ENCODE measurements around the gene RDH14. TPM values are rescaled to one million over a fixed set of nuclear protein-coding genes. Genes with fewer than 3 reads are reported as not detected.

RDH14 gene
- total RNA-seq, 4 donors from 2014 or later = 34.3 to 58.3 (median 44.4) TPM

GRCh38 chr2:18578033-18578432, 17.6 kb upstream of the RDH14 start:
- Histone ChIP-seq H3K4me1 (no peaks in the 10 kb centered on the region), H3K27me3 (no peaks in the 10 kb centered on the region), H3K27ac (no peak overlapping the region), H3K9me3 (no peaks in the 10 kb centered on the region), H3K4me3 (replicated peaks in 1 of 3) (no peak overlapping the region), H3K36me3 (no peaks in the 10 kb centered on the region)
- no peak for DNase-seq
- intact Hi-C loops (cut with DNase I) = no loop called here
- TF ChIP-seq CTCF (IDR thresholded peaks at IDR 0.05) = no peak
- TF ChIP-seq POLR2A (IDR thresholded peaks at IDR 0.05) = no peak

- intact Hi-C loops (cut with DNase I) = no loop called here
- TF ChIP-seq CTCF (IDR thresholded peaks at IDR 0.05) (no peak), POLR2A (IDR thresholded peaks at IDR 0.05) (no peak)
- no peaks in the 10 kb centered on the region for H3K9me3 ChIP-seq
- peaks cover 0 to under 1% of the 10 kb centered on the region in 2 donors for H3K4me1 ChIP-seq
- no peaks in the 10 kb centered on the region for H3K36me3 ChIP-seq
- H3K27me3 ChIP-seq = no peaks in the 10 kb centered on the region
- H3K4me3 ChIP-seq (replicated peaks in 1 of 3) = no peak overlapping the region
- DNase-seq = no peak
- 88 to 93% methylated on average over 1 of the region's 1 CpG for WGBS, 2 donors
- H3K27ac ChIP-seq = no peak overlapping the region
These were observed 5.8 kb upstream of the RDH14 start for GRCh38 chr2:18566145-18566769.

- Histone ChIP-seq H3K36me3 (no peaks in the 10 kb centered on the region), H3K9me3 (no peaks in the 10 kb centered on the region), H3K27me3 (no peaks in the 10 kb centered on the region), H3K27ac (peak overlapping the region; percentile 94 to 99 (median 94)), H3K4me1 (peaks cover 7 to 22% of the 10 kb centered on the region in 2 donors), H3K4me3 (replicated peaks in 1 of 3) (peak overlapping the region; percentile 38 to 95 (median 66))
- no peak for DNase-seq
- WGBS, 2 donors = 0 to 3% methylated on average over 3 of the region's 3 CpGs
- TF ChIP-seq POLR2A (IDR thresholded peaks at IDR 0.05) = no peak
- TF ChIP-seq CTCF (IDR thresholded peaks at IDR 0.05) = no peak
- intact Hi-C loops (cut with DNase I) = loop anchor here (5.0 kb wide), 1 partner anchor 792 kb away; no protein-coding TSS in a partner anchor
These were observed 288 bp upstream of the RDH14 start for GRCh38 chr2:18560797-18561085.

GRCh38 chr2:18559531-18560030, 872 bp downstream of the RDH14 start:
- H3K9me3 ChIP-seq = no peaks in the 10 kb centered on the region
- H3K36me3 ChIP-seq = peaks cover 6 to 7% of the 10 kb centered on the region in 2 donors
- 3 to 5% methylated on average over 11 of the region's 11 CpGs for WGBS, 2 donors
- peak overlapping the region; percentile 94 to 99 (median 94) for H3K27ac ChIP-seq
- intact Hi-C loops (cut with DNase I) = loop anchor here (5.0 kb wide), 1 partner anchor 793 kb away; no protein-coding TSS in a partner anchor
- H3K4me3 ChIP-seq (replicated peaks in 1 of 3) = peak overlapping the region; percentile 38 to 95 (median 66)
- TF ChIP-seq POLR2A (IDR thresholded peaks at IDR 0.05) = no peak
- TF ChIP-seq CTCF (IDR thresholded peaks at IDR 0.05) = no peak
- DNase-seq = no peak
- H3K4me1 ChIP-seq = peaks cover 7 to 22% of the 10 kb centered on the region in 2 donors
- no peaks in the 10 kb centered on the region for H3K27me3 ChIP-seq

GRCh38 chr2:18558458-18558857, 2.0 kb downstream of the RDH14 start:
- H3K36me3 ChIP-seq = peaks cover 6 to 7% of the 10 kb centered on the region in 2 donors

More at GRCh38 chr2:18558458-18558857, 2.0 kb downstream of the RDH14 start:
- Histone ChIP-seq H3K4me1 (peaks cover 7 to 22% of the 10 kb centered on the region in 2 donors), H3K4me3 (replicated peaks in 1 of 3) (no peak overlapping the region), H3K27ac (no peak overlapping the region), H3K27me3 (no peaks in the 10 kb centered on the region), H3K9me3 (no peaks in the 10 kb centered on the region)
- TF ChIP-seq POLR2A (IDR thresholded peaks at IDR 0.05) (no peak), CTCF (IDR thresholded peaks at IDR 0.05) (no peak)
- 86 to 93% methylated on average over 1 of the region's 1 CpG for WGBS, 2 donors
- intact Hi-C loops (cut with DNase I) = no loop called here
- DNase-seq = no peak
